GM12878 (cell line): ENCODE results near the gene ELF2. TPM values are rescaled to one million over a fixed set of nuclear protein-coding genes. Genes with fewer than 3 reads are reported as not detected.

Experiments used
- ATAC-seq: fragments of 200-7000 bp; cut with Tn5 transposase; 3 replicates; pipeline ENCODE4 v1.9.1; 2020; ENCODE audit warnings: mild to moderate bottlenecking, moderate library complexity
- BruUV-seq: library from RNA; stranded (reverse); fragments of 400-500 nt; replicated peaks from 2 replicates; lab custom pipeline; 2021; lab: Mats Ljungman, UMichigan
- CTCF ChIA-PET: fragments of 300-600 bp; sonication (Branson Sonifier 250); formaldehyde crosslinking; extraction: SDS; loops from one replicate; lab custom pipeline; 2021; ENCODE audit warnings: inconsistent platforms; lab: Yijun Ruan, JAX
- POLR2A ChIA-PET: fragments of 350-600 bp; formaldehyde crosslinking; extraction: SDS; loops from one replicate; lab custom pipeline; 2021; ENCODE audit warnings: inconsistent platforms; lab: Charles Lee
- RAD21 ChIA-PET: fragments of 300-600 bp; sonication (Branson Sonifier 250); formaldehyde crosslinking; loops from one replicate; lab custom pipeline; 2023; ENCODE audit warnings: antibody characterized with exemption; ENCODE audit not compliant: unreplicated experiment; lab: Charles Lee
- SMC1A ChIA-PET: fragments of 300-600 bp; sonication (Branson Sonifier 250); formaldehyde crosslinking; loops from one replicate; lab custom pipeline; 2023; ENCODE audit not compliant: unreplicated experiment, uncharacterized antibody; lab: Charles Lee
- DNase-seq: peaks from one replicate; pipeline ENCODE4 v3.0.0-alpha.2; 2011; ENCODE audit warnings: low read depth, low spot score
- FAIRE-seq: peaks from 3 replicates; lab custom pipeline; 2011; peaks lifted over from hg19 to GRCh38; lab: Jason Lieb, UNC
- H2AFZ ChIP-seq: 2 replicates; pipeline ENCODE4 v1.6.0; 2011; ENCODE audit warnings: low read depth, low read length, control low read depth; ENCODE audit not compliant: control insufficient read depth
- H3K27ac ChIP-seq: 2 replicates; pipeline ENCODE4 v1.5.1; 2011; ENCODE audit warnings: control low read depth; ENCODE audit not compliant: control insufficient read depth, insufficient read depth
- H3K27me3 ChIP-seq, 2 experiments: replicated peaks in 1 of 2; 2 replicates each; pipeline versions ENCODE4 v1.6.0 to v1.6.1; 2011; ENCODE audit warnings: low read length in 1 of 2; ENCODE audit not compliant: control insufficient read depth in 2 of 2, insufficient read depth in 2 of 2
- H3K36me3 ChIP-seq, 2 experiments: 2 replicates each; pipeline ENCODE4 v1.5.1; 2011; ENCODE audit warnings: low read length in 1 of 2; ENCODE audit not compliant: control insufficient read depth in 2 of 2, insufficient read depth in 2 of 2
- H3K4me1 ChIP-seq: 2 replicates; pipeline ENCODE4 v1.6.1; 2011; ENCODE audit warnings: mild to moderate bottlenecking, low read length, moderate library complexity, mixed read lengths; ENCODE audit not compliant: control insufficient read depth, insufficient read depth
- H3K4me2 ChIP-seq: 2 replicates; pipeline ENCODE4 v1.6.0; 2011; ENCODE audit warnings: control low read depth; ENCODE audit not compliant: control insufficient read depth, insufficient read depth
- H3K4me3 ChIP-seq: fragments of 200-600 bp; sonication (generic); 2 replicates; pipeline ENCODE4 v1.5.1; 2016
- H3K79me2 ChIP-seq: 2 replicates; pipeline ENCODE4 v1.6.0; 2011; ENCODE audit warnings: low read length; ENCODE audit not compliant: control insufficient read depth, insufficient read depth
- H3K9ac ChIP-seq: 2 replicates; pipeline ENCODE4 v1.8.0; 2011; ENCODE audit warnings: low read length, control low read depth, mixed read lengths; ENCODE audit not compliant: control insufficient read depth, insufficient read depth
- H3K9me3 ChIP-seq: replicated peaks from 3 replicates; pipeline ENCODE4 v1.5.1; 2011; ENCODE audit warnings: mild to moderate bottlenecking, low read length; ENCODE audit not compliant: control insufficient read depth, insufficient read depth
- H4K20me1 ChIP-seq: 2 replicates; pipeline ENCODE4 v1.6.0; 2011; ENCODE audit not compliant: control insufficient read depth, insufficient read depth
- ATF3 ChIP-seq: IDR thresholded peaks from 2 replicates; pipeline ENCODE4 v1.6.1; 2011; ENCODE audit warnings: low read depth, mild to moderate bottlenecking, low read length, moderate library complexity, borderline replicate concordance; ENCODE audit errors: extremely low read depth
- BMI1 ChIP-seq: fragments of 450-650 bp; IDR thresholded peaks from 2 replicates; pipeline ENCODE4 v1.6.1; 2016; ENCODE audit warnings: mild to moderate bottlenecking, moderate library complexity, borderline replicate concordance
- CREB1 ChIP-seq: IDR thresholded peaks from 2 replicates; pipeline ENCODE4 v1.6.1; 2012; ENCODE audit warnings: low read depth, mild to moderate bottlenecking, inconsistent platforms
- IKZF1 ChIP-seq: fragments of 450-650 bp; conservative IDR thresholded peaks from 2 replicates; pipeline ENCODE4 v1.6.1; 2017; ENCODE audit warnings: antibody characterized with exemption, mild to moderate bottlenecking
- NKRF ChIP-seq: fragments of 450-650 bp; conservative IDR thresholded peaks from 2 replicates; pipeline ENCODE4 v1.6.1; 2017; ENCODE audit warnings: mild to moderate bottlenecking, moderate library complexity
- PAX8 ChIP-seq: fragments of 450-650 bp; IDR thresholded peaks from 2 replicates; pipeline ENCODE4 v1.6.1; 2017; ENCODE audit warnings: mild to moderate bottlenecking, moderate library complexity
- PKNOX1 ChIP-seq: fragments of 450-650 bp; IDR thresholded peaks from 2 replicates; pipeline ENCODE4 v1.6.1; 2016; ENCODE audit warnings: mild to moderate bottlenecking
- RAD21 ChIP-seq: IDR thresholded peaks from 2 replicates; pipeline ENCODE4 v1.6.1; 2011; ENCODE audit warnings: mild to moderate bottlenecking, low read depth, low read length, moderate library complexity; ENCODE audit not compliant: insufficient read depth
- REST ChIP-seq: IDR thresholded peaks from 2 replicates; pipeline ENCODE4 v1.6.1; 2012; ENCODE audit warnings: mild to moderate bottlenecking, low read depth, low read length
- TCF12 ChIP-seq: IDR thresholded peaks from 2 replicates; pipeline ENCODE4 v1.6.1; 2011; ENCODE audit warnings: low read depth, mild to moderate bottlenecking, low read length
- ZNF217 ChIP-seq: fragments of 450-650 bp; IDR thresholded peaks from 2 replicates; pipeline ENCODE4 v1.6.1; 2017; ENCODE audit warnings: antibody characterized with exemption, mild to moderate bottlenecking
- ZNF622 ChIP-seq: fragments of 450-650 bp; IDR thresholded peaks from 2 replicates; pipeline ENCODE4 v1.6.1; 2017; ENCODE audit warnings: mild to moderate bottlenecking, inconsistent platforms
- ZNF687 ChIP-seq: fragments of 450-650 bp; IDR thresholded peaks from 2 replicates; pipeline ENCODE4 v1.6.1; 2017; ENCODE audit warnings: mild to moderate bottlenecking, moderate library complexity
- ZZZ3 ChIP-seq: IDR thresholded peaks from 2 replicates; pipeline ENCODE4 v1.6.1; 2011; ENCODE audit warnings: low read depth; ENCODE audit not compliant: control insufficient read depth, insufficient read length
- WGBS: methylation state at CpG from one replicate; pipeline ENCODE4 v1.1.6; 2016; ENCODE audit warnings: low lambda C conversion rate; ENCODE audit not compliant: insufficient replicate concordance, insufficient coverage; ENCODE audit errors: missing lambda C conversion rate; 5-methylcytosine and 5-hydroxymethylcytosine counted together
- in situ Hi-C: fragments of 300-500 bp; cut with MboI; formaldehyde crosslinking; loops from 9 replicates; pipeline ENCODE4 v1.14.3; 2018; ENCODE audit warnings: mixed read lengths
- intact Hi-C: fragments of 100-400 bp; cut with micrococcal nuclease; formaldehyde crosslinking; loops from one replicate; pipeline ENCODE4 v1.14.2; 2022; ENCODE audit not compliant: unreplicated experiment
- polyA plus RNA-seq, 11 experiments: library from polyadenylated mRNA; depleted of rRNA in 4 of 11; unstranded in 6 of 11; stranded (reverse) in 5 of 11; fragments of >200 nt; fragmentation: Nextera tagmentation in 4 of 11; fragmentation: Illumina TruSeq in 1 of 11; extraction: Ambion mirVana in 4 of 11; extraction: Trizol in 1 of 11; gene quantifications; 1 replicate in 1 of 11; 2 replicates in 10 of 11; pipeline versions ENCODE4 v1.2.1 to v1.2.3, GENCODE V29; 2011 to 2016; ENCODE audit warnings: inconsistent platforms in 2 of 11, missing spikeins in 2 of 11, low read depth in 1 of 11
- total RNA-seq, 4 experiments: library from RNA; depleted of rRNA in 3 of 4; stranded (reverse); fragments of >200 nt in 3 of 4; fragmentation: Illumina TruSeq in 1 of 4; extraction: Trizol in 1 of 4; gene quantifications; 2 replicates each; pipeline versions ENCODE4 v1.2.1 to v1.2.3, GENCODE V29; 2013 to 2021

Gene ELF2
- total and polyA plus RNA-seq, 10 of the 15 experiments (the other 5 are each of a cell fraction or from before 2014, with no cell fraction given): 10.5 to 30.1 (median 20.5) TPM

- no TSS peak for BruUV-seq
- 51% methylated on average over 2 of the region's 2 CpGs for WGBS
Measured at GRCh38 chr4:139123910-139124309, 53.1 kb downstream of the ELF2 start.

More at GRCh38 chr4:139123910-139124309, 53.1 kb downstream of the ELF2 start:
- no peaks in the 10 kb centered on the region for H3K36me3 ChIP-seq
- FAIRE-seq: no peak
- H3K4me2 ChIP-seq: no peak overlapping the region
- no peak overlapping the region for H2AFZ ChIP-seq
- TF ChIP-seq CREB1 (no peak), ZNF622 (no peak), TCF12 (no peak), PKNOX1 (no peak), ZNF687 (no peak), ATF3 (no peak), PAX8 (no peak), NKRF (no peak), ZNF217 (no peak), REST (no peak), RAD21 (no peak), IKZF1 (no peak), ZZZ3 (no peak), BMI1 (no peak)
- H3K9ac ChIP-seq: no peak overlapping the region
- DNase-seq: no peak
- no peaks in the 10 kb centered on the region for H3K79me2 ChIP-seq
- no peaks in the 10 kb centered on the region for H3K4me1 ChIP-seq
- POLR2A ChIA-PET: no interaction called here
- RAD21 ChIA-PET: interaction anchor here (1.4 kb wide), 1 partner anchor 53 kb away, joined by 5 read pairs; the partner anchor contains the start of gene ELF2
- H3K27me3 ChIP-seq: no peaks in the 10 kb centered on the region
- no peaks in the 10 kb centered on the region for H4K20me1 ChIP-seq
- SMC1A ChIA-PET: interaction anchor here (1.3 to 1.6 kb wide), 3 partner anchors 16 to 30 kb away, joined by 3 to 6 read pairs (median 4); no protein-coding TSS in a partner anchor
- no peak overlapping the region for H3K4me3 ChIP-seq
- intact Hi-C loops (no loop called here), in situ Hi-C loops (no loop called here)
- H3K9me3 ChIP-seq: no peaks in the 10 kb centered on the region
- no peak for ATAC-seq
- CTCF ChIA-PET: interaction anchor here (0.7 to 1.2 kb wide), 2 partner anchors 94 to 528 kb away, joined by 3 to 5 read pairs; no protein-coding TSS in a partner anchor
- H3K27ac ChIP-seq: no peak overlapping the region
